GM18858 (cell line): Measurements from ENCODE around the gene MAPT.

Experiments
- ATAC-seq: cut with Tn5 transposase; IDR thresholded peaks from one replicate; pipeline ENCODE4 v1.9.1; 2021; ENCODE audit not compliant: unreplicated experiment

Gene MAPT

GRCh38 chr17:45986056-45986455, 91.7 kb downstream of the MAPT start:
- ATAC-seq = no peak

- ATAC-seq = no peak
Measured at GRCh38 chr17:45987706-45988105, 93.4 kb downstream of the MAPT start.

GRCh38 chr17:45989759-45990158, 95.4 kb downstream of the MAPT start:
- no peak for ATAC-seq

GRCh38 chr17:45990886-45991285, 96.5 kb downstream of the MAPT start:
- no peak for ATAC-seq

- no peak for ATAC-seq
Measured at GRCh38 chr17:45991341-45991740, 97.0 kb downstream of the MAPT start.

GRCh38 chr17:45992175-45992574, 97.8 kb downstream of the MAPT start:
- ATAC-seq = no peak

- no peak for ATAC-seq
Measured at GRCh38 chr17:45992904-45993303, 98.5 kb downstream of the MAPT start.

GRCh38 chr17:45993962-45994627, 99.7 kb downstream of the MAPT start:
- no peak for ATAC-seq

- ATAC-seq = no peak
Measured at GRCh38 chr17:45994987-45995386, 100.6 kb downstream of the MAPT start.

- ATAC-seq = no peak
Measured at GRCh38 chr17:45995627-45996270, 101.4 kb downstream of the MAPT start.

GRCh38 chr17:45996282-45996937, 102.1 kb downstream of the MAPT start:
- ATAC-seq = no peak

- no peak for ATAC-seq
Measured at GRCh38 chr17:45997166-45997565, 102.8 kb downstream of the MAPT start.

GRCh38 chr17:45997624-45998023, 103.3 kb downstream of the MAPT start:
- no peak for ATAC-seq

- no peak for ATAC-seq
Measured at GRCh38 chr17:45998987-45999899, 104.9 kb downstream of the MAPT start, which contains the start of gene STH. Gene STH (plus strand): TSS chr17:45999250. CDS start chr17:45999280, 30 bp downstream.

- ATAC-seq = no peak
Measured at GRCh38 chr17:45999900-46000290, 105.5 kb downstream of the MAPT start.

- ATAC-seq = no peak
Measured at GRCh38 chr17:46000292-46000691, 105.9 kb downstream of the MAPT start.

- ATAC-seq = no peak
Measured at GRCh38 chr17:46000757-46001156, 106.4 kb downstream of the MAPT start.

- no peak for ATAC-seq
Measured at GRCh38 chr17:46001390-46002310, 107.3 kb downstream of the MAPT start.

- ATAC-seq = no peak
Measured at GRCh38 chr17:46002311-46002972, 108.1 kb downstream of the MAPT start.

- ATAC-seq = no peak
Measured at GRCh38 chr17:46002973-46003316, 108.6 kb downstream of the MAPT start.
